GM18508 (cell line): Measurements from ENCODE around the gene PRM1.
"Not testable (repeated sequence)": the region's sequence is repeated elsewhere in the genome, so short reads cannot be mapped to it uniquely, and the experiment has no call there.

Experiments used
- ATAC-seq: cut with Tn5 transposase; IDR thresholded peaks from one replicate; pipeline ENCODE4 v1.9.1; 2021; ENCODE audit warnings: moderate number of reproducible peaks; ENCODE audit not compliant: insufficient read depth, unreplicated experiment

The PRM1 gene

GRCh38 chr16:11298950-11299547 is 17.9 kb upstream of the PRM1 start:
- ATAC-seq = not testable (repeated sequence)

DNA sequence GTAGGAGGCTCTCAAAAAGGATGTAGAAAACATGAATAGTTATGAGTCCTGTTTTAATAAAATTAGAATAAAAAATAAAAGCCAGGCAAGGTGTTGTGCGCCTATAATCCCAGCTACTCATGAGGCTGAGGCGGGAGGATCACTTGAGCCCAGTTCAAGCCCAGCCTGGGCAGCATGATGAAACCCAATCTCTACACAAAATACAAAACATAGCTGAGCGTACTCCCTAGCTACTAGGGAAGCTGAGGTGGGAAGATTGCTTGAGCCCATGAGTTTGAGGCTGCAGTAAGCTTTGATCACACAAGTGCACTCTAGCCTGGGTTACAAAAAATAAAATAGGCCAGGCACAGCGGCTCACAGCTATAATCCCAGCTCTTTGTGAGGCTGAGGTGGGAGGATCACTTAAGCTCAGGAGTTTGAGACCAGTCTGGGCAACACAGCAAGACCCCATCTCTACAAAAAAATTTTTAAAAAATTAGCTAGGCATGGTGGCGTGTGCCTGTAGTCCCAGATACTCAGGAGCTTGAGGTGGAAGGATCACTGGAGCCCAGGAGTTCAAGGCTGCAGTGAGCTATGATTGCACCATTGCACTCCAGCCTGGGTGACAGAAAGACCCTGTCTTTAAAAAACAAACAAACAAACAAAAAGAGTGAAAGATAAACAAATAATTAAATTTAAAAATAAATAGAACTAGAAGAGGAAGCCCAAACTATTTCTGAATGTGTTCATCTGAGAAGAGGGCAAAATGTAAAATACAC is 17.2 kb upstream of the PRM1 start:
- ATAC-seq = no peak

- no peak for ATAC-seq
Observed at GRCh38 chr16:11297492-11298142, 16.5 kb upstream of the PRM1 start.

DNA sequence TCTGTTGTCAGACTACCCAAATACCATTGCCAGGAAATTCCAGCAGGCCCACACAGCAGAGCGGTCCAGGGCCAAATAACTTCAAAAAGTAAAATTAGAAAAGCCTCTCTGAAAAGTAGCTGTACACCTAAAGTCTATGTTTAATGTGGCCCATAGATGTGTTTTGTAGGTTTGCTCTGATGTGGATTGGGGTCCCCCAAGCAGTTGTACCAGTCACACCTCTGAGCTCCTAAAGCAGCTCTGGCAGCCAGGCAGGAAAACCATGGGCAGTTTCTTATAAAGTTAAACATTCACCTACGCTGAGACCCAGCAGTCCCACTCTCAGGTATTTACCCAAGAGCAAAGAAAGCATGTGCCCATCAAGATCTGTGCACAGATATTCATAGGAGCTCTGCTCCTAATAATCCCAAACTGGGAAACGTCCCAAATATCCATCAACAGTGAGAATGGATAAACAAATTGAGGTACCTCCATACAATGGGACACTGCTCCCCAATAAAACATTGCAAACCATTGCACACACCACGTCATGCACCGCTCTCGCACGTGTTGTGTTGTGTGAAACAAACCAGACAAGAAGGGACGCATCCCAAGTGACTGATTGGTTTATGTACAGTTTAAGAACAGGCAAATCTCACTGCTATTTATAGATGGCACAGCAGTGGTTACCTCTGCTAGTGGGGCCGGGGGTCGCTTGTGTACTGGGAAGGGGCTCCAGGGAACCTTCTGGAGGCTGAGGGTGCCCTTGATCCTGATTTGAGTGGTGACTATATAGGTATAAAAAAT is 15.8 kb upstream of the PRM1 start:
- ATAC-seq = no peak

DNA sequence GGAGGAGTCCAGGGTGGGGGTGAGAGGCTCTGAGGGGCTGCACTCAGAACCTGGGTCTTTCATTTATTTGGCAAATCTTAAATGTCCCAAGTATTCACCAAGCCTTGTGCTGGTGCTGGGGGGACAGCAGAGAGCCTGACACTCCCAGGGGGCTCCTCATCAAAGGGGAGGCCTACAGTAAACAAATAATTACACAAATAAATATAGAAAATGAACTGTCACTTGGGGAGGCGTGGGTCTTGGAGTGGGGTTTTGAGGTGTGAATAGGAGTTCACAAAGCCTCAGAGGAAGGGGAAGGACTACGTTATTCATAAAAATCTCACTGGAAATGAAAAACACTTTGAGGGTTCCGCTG is 15.2 kb upstream of the PRM1 start:
- no peak for ATAC-seq

GRCh38 chr16:11295672-11296071 is 14.5 kb upstream of the PRM1 start:
- ATAC-seq = no peak

GRCh38 chr16:11292076-11292748 is 11.1 kb upstream of the PRM1 start:
- no peak for ATAC-seq

DNA sequence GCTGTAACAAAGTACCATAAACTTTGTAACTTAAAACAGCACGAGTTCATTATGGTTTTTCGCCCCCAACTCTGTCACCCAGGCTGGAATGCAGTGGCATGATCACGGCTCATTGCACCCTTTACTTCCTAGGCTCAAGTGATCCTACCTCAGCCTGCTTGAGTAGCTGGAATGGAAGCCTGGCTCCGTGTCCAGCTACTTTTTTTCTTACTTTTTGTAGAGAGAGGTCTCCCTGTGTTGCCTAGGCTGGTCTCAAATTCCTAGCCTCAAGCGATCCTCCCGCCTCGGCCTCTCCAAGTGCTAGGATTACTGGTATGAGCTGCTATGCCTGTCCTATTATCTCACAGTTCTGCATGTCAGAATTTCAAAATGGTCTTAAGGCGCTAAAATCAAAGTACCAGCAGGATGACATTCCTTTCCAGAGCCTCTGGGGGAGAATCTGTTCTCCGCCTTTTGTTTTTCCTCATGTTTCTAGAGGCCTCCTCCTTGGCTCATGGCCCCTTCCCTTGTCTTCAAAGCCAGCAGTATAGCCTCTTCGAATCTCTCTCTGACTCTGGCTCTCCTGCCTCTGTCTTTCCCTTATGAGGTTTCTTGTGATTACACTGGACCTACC is 10.1 kb upstream of the PRM1 start:
- ATAC-seq = no peak

GRCh38 chr16:11290102-11290893 is 9.2 kb upstream of the PRM1 start:
- no peak for ATAC-seq

GRCh38 chr16:11289696-11290095 is 8.6 kb upstream of the PRM1 start:
- ATAC-seq = not testable (repeated sequence)

- no peak for ATAC-seq
Observed at GRCh38 chr16:11289202-11289601, 8.1 kb upstream of the PRM1 start.

DNA sequence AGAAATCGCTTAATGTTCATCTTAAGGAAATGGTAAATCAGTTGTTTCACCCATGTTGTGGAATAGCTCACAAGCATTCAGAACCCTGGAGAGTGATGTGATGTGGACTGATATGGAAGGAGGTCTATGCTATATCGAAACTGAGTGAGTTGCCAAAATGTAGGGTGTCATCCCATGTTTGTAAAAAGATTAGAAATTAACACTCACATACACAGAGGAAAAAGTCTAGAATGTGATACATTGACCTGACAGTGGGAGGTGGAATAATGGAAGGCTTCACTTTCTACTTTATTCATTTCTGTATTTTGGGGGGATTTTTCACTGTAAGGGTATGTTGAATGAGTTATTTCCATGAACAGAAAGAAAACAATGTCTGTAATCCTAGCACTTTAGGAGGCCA is 4.7 kb upstream of the PRM1 start:
- no peak for ATAC-seq

- no peak for ATAC-seq
Observed at GRCh38 chr16:11283820-11284248, 2.7 kb upstream of the PRM1 start.

DNA sequence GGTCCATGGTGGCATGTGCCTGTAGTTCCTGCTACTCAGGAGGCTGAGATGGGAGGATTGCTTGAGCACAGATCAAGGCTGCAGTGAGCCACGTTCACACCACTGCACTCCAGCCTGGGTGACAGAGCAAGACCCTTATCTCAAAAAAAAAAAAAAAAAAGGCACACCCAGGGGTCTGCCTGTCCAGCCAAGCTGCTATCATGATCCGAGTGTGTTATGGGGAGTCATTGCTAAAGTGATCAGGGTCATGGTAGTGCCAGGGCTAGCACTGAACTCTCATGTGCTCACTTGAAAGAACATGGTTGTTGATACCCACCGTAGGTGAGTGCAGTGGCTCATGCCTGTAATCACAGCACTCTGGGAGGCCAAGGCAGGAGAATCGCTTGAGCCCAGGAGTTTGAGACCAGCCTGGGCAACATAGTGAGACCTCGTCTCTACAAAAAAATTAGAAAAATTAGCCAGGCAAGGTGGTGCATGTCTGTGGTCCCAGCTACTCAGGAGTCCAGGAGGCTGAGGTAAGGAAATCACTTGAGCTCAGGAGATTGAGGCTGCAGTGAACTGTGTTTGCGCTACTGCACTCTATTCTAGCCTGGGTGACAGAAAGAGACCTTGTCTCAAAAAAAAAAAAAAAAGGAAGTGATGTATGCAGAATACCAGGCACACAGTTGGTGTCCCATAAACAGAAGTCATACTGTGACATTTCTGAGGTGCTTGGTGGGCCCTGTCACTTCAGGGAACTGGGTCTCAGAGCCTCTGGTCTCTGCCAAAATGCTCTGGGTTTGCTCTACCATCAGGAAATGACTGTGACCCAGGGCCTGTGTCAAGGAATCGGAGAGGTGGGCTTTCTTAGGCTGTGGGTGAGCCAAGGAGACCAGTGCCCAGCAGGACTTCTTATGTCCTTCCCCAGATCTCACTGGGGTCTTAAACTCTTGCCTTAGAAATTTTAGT is 2.2 kb downstream of the PRM1 start:
- ATAC-seq = no peak

DNA sequence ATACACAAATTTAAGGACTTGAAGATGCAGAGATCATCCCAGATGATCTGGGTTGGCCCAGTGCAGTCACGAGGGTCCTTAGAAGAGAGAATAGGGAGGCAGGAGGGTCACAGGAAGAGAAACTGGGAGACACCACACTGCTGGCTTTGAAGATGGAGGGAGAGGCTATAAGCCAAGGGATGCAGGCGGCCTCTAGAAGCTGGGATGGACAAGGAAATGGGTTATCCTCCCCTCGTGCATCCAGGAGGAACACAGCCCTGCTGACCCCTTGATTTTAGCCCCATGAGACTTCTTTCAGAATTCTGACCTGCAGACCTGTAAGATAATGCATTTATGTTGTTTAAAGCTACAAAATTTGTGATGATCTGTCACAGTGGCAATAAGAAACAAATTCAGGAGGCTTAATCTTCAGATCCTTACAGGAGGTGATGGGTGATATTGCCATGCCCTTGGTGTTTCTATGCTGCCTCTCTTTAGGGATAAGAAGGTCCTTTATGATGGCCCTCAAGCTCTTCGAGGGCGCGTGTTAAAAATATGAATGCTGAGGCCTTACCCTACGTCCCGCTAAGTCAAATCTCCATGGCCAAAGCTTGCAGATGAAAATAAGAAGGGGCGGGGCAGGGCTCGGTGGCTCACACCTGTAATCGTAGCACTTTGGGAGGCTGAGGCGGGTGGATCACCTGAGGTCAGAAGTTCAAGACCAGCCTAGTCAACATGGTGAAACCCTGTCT is 3.4 kb downstream of the PRM1 start:
- no peak for ATAC-seq

GRCh38 chr16:11276896-11277593 is 4.1 kb downstream of the PRM1 start:
- no peak for ATAC-seq
